HG03039 (cell line): ENCODE measurements around the gene VPS26C.

Experiments
- ATAC-seq: cut with Tn5 transposase; IDR thresholded peaks from one replicate; pipeline ENCODE4 v1.9.1; 2021; ENCODE audit warnings: mild to moderate bottlenecking, moderate library complexity; ENCODE audit not compliant: unreplicated experiment

The VPS26C gene

GRCh38 chr21:37207441-37208009, 59.6 kb downstream of the VPS26C start:
- ATAC-seq = peak; percentile 45

GRCh38 chr21:37206496-37206895, 60.6 kb downstream of the VPS26C start:
- ATAC-seq = no peak

GRCh38 chr21:37204580-37204979, 62.6 kb downstream of the VPS26C start:
- no peak for ATAC-seq

DNA sequence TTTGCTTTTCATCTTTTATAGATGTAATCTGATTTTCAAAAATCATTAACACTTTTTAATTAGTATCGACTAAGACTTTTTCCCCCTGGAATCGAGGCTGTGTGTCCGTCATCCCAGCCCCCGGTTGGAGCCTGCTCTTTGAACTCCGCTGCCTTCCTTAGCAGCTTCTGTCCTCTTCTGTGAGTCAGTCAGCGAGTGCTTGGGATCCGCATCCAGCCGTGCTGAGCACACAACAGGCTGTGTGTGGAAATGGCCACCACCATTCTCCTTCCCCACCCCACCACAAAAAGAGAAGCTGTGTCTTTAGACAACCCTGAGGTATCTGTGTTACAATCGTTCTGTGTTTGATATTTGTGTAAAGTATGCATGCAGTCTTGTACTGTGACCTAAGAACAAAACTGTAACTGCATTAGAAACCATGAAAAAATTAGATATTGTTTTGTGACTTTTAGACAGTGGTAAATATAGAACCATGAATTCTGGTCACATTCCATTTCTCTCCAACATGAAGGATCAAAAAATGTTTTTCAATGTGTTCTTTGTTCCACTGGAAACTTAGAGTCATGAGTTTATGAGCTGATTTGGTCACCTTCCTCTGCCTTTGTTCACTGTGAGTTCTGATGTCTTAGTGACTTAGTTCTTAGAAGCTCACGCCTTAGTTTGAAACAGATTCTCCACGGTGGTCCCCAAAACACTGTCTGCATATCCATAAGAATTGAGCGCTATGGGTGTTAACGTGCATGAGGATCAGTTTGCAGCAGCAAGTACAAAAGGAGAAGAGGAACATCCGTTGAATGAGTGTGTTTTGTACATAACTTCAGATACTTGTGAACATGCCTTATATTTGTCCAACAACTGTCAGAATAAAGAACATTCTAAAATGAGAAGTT, 64.7 kb downstream of the VPS26C start:
- no peak for ATAC-seq

DNA sequence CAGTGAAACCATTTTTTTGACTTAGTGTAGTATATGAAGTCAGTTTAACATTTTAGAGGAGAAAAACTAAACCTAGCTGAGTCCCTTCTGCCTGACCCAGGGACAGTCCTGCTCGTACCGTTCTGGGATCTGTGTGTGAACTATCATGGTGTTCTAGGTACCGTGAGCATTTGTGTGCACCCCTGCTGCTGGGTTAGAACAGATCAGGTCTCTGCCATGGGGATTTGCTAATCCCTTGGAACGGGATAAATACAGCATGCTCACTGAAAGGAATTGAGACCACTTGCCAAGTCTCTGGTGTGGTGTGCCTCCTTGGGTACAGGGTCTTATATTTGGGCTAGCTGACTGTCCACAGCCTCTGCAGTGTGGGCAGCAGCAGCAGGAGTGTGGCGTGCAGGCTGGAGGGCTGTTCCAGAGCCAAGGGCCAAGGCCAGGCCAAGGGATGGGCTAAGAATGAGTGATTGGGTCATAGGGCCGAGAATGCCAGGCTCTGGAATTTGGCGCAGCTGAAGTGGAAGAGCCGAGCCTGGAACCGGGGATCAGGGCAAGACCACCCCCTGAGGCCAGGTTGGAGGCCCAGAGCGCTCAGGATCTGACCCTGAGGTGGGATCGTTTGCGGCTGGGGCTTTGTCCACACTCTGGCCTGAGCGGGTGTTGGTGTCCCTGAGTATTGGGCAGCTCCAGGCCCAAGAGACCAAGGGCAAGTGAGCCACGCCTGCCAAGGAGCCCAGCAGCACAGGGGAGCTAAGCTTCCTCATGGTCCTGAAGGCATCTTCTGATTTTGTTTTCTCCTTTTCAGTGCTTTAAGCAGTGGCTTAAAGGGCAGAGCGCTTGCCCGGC, 66.3 kb downstream of the VPS26C start:
- ATAC-seq = no peak

- no peak for ATAC-seq
Observed at GRCh38 chr21:37199057-37199924, 67.8 kb downstream of the VPS26C start.

- no peak for ATAC-seq
Observed at GRCh38 chr21:37197746-37198145, 69.4 kb downstream of the VPS26C start.

DNA sequence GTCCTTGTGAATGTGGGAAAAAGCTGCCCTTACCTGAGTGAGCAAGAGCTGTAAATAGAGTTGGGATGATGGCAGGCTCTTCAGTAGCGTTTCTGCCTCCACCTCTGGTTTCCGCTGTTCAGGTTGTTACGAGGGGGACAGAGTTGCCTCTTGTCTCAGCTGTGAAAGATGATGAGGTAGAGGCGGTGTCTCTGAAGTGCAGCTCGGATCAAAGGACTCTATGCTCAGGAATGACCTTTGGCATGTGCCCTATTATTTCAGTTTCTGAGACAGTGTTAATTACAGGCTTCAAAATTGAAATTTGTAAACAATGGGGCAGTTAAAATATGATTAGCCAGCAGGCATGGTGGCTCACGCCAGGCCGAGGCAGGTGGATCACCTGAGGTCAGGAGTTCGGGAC, 70.3 kb downstream of the VPS26C start:
- ATAC-seq = no peak

DNA sequence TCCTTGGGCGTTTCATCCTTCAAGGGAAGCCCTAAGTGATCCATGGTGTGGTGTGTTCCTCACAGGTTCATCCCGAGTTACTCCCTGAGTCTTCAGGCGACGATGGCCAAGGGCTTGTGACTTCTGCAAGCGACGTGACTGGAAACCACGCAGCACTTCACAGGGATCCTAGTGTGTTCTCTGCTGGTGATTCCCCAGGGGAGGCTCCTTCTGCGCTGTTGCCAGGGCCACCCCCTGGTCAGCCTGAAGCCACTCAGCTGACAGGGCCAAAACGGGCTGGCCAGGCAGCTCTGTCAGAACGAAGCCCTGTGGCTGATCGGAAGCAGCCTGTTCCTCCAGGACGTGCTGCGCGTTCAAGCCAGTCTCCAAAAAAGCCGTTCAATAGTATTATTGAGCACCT, 71.5 kb downstream of the VPS26C start:
- no peak for ATAC-seq

GRCh38 chr21:37195059-37195458, 72.1 kb downstream of the VPS26C start:
- ATAC-seq = no peak

GRCh38 chr21:37193676-37194075, 73.5 kb downstream of the VPS26C start:
- ATAC-seq = no peak

GRCh38 chr21:37193006-37193405, 74.1 kb downstream of the VPS26C start:
- ATAC-seq = no peak

DNA sequence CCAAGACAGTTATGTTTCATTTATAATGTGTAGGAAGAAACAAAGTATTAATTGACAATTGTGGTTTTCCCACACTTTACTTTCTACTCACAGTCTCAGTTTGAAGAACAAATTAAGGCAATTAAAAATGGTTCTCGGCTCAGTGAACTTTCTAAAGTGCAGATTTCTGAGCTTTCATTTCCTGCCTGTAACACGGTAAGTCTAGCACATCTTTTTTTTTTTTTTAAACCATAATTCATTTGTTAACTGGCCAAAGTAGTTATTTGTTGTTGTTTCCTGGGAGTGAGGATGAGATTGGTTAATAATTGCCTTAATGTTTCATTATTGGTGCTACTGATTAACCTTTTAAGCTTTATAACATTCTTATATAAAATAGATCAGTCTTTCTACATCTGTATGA, 75.1 kb downstream of the VPS26C start:
- ATAC-seq = no peak

DNA sequence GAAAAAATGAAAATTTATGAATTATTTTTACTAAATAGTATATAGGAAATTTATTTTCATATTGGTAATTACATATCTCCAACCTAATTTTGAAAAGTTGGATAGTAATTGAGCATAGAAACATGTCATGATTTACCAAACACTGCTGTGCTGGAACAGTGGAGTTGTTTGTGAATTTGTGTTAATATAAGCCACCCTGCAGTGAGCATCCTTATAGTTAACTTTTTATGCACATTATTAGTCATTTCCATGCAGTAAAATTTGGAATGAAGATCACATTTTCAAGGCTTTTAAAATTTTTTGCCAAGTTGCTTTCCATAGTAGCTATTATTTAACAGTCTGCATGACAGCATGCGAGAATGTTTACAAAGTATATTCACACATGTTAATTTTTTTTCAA, 78.3 kb downstream of the VPS26C start:
- ATAC-seq = no peak

DNA sequence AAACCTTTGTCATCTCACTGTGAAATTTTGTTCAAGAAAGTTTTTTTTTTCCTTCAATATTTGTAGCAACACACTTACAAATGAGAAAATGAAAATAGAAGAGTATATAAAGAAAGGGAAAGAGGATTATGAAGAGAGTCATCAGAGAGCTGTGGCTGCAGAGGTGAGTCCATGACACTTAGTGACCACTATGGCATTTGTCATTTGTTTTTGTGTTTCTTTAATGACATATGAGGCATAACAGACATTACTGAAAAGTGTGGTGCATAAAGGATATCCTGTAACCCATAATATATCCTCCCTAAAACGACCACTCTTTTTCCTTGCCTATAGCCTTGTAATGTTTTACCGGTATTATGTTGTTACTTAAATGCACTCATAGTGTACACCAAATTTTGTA, 80.2 kb downstream of the VPS26C start:
- ATAC-seq = no peak

- ATAC-seq = no peak
Observed at GRCh38 chr21:37184784-37185593, 82.1 kb downstream of the VPS26C start.

- ATAC-seq = no peak
Observed at GRCh38 chr21:37183749-37184148, 83.4 kb downstream of the VPS26C start.

- ATAC-seq = no peak
Observed at GRCh38 chr21:37182222-37182621, 84.9 kb downstream of the VPS26C start.

DNA sequence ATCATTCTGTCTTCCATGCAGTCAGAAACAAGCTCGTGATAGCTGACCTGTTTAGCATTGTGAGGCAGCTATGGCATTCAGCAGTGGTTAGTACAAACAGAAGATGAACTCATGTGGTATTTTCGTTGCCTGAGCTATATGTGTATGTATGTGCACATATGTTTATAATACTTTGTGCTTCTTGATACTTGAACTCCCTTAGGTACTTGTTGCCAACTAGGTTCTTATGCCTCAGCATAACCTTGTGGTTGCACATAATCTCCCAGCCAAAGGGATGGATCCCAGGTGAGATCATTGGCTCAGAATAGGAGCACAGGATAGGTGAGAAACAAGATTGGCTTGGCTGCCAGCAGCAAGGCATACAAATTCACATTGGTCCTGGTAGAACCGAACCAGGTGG, 86.1 kb downstream of the VPS26C start:
- ATAC-seq = no peak

DNA sequence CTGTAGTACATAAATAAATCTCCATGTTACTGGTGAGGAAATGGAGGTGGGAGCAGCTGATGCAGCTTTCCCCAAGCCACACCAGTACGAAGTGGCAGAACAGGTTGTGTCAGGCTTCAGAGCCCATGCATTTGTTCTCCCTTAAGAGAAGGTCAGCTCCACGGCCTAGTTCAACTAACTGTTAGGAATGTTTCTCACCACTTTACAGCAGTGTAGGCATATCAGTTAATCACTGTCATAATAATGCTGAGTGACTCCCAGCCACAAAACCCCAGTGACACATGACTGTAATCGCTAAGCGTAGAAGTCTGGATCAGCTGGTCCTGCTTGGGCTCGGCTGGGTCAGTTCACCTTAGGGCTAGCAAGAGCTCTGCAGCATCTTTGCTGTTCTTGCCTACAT, 90.4 kb downstream of the VPS26C start:
- ATAC-seq = no peak
